GM12874 (cell line): ENCODE results near the gene VARS2.

Experiments
- TF ChIP-seq, protein P1 (sequence below): IDR thresholded peaks from 2 replicates; pipeline ENCODE4 v1.5.1; 2011; ENCODE audit warnings: low read depth, mild to moderate bottlenecking, control low read depth, low read length, moderate library complexity; ENCODE audit not compliant: insufficient read depth

The VARS2 gene

DNA sequence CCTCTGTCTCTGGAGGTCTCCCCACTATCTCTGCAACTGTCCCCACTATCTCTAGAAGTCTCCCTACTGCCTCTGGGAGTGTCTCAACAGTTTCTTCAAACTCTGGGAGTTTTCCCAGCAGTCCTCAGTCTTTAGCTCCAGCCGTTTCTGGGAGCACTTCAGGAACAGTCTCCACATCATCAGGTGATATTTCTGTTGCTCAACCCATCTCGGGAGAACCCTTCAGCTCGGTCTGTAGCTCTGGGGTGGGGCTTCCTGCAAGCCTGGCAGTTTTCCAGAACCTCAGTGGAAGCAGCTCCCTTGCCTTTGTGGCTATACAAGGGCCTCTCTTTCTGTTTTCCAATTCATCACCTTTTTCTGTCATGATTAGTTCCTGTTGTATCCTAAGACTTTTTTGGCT, 21.0 kb downstream of the VARS2 start:
- TF ChIP-seq, protein P1, sequence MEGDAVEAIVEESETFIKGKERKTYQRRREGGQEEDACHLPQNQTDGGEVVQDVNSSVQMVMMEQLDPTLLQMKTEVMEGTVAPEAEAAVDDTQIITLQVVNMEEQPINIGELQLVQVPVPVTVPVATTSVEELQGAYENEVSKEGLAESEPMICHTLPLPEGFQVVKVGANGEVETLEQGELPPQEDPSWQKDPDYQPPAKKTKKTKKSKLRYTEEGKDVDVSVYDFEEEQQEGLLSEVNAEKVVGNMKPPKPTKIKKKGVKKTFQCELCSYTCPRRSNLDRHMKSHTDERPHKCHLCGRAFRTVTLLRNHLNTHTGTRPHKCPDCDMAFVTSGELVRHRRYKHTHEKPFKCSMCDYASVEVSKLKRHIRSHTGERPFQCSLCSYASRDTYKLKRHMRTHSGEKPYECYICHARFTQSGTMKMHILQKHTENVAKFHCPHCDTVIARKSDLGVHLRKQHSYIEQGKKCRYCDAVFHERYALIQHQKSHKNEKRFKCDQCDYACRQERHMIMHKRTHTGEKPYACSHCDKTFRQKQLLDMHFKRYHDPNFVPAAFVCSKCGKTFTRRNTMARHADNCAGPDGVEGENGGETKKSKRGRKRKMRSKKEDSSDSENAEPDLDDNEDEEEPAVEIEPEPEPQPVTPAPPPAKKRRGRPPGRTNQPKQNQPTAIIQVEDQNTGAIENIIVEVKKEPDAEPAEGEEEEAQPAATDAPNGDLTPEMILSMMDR, result no peak

DNA sequence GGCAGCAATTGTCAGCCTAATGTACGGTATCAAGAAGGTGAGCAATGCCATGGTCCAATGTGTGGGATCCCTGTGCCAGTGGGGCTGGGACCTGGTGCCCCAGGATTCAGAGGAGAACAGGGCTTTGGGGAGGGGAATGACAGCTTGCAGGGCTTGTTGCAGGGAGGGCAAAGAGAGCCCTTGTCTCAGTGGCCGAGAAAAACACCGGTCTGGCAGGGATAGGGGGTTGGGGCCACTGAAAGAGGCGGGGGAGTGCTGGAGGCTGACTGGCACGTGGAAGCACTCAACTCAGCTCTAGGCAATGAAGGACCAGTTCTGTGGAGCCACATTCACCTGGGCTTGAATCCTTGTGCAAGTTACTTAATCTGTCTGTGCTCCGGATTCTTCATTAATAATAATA, 23.2 kb downstream of the VARS2 start:
- TF ChIP-seq, protein P1, result no peak

DNA sequence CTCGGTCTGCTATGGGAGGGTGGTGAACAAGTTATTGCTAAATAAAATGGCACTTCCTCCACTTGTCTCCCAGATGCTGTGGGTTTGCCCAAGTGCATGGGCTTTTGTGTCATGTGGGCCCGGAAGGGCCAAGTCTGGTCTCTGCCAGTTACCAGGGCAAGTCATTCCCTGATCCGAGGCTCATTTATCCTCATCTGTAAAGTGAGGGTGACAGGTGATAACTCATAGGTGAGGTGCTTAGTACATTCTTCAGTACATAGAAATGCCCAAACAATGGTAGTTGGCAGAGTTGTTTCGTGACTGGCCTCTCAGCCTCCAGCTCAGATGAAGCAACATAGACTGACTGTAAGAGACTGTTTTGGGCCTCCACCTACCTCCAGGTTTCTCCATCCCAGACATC, 24.7 kb downstream of the VARS2 start:
- TF ChIP-seq, protein P1, result no peak

DNA sequence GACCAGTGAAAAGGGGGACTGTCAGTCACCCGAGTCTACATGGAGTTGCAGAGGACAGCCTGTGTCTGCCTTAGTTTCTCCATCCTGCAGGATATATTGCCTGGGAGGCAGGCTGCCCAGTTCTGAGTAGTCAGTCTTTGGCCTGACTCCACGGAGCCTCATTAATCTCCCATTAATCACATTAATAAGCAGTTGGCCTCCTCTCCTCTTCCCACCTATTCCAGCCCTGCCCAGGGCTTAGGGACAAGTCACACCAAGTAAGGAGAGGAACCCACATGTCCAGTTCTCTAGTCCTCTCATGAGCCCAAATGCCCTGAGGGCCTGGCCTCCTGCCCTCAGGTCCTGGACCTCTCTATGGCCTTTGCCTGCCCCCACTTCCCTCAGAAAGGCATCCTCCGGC, 25.4 kb downstream of the VARS2 start:
- TF ChIP-seq, protein P1, result no peak

DNA sequence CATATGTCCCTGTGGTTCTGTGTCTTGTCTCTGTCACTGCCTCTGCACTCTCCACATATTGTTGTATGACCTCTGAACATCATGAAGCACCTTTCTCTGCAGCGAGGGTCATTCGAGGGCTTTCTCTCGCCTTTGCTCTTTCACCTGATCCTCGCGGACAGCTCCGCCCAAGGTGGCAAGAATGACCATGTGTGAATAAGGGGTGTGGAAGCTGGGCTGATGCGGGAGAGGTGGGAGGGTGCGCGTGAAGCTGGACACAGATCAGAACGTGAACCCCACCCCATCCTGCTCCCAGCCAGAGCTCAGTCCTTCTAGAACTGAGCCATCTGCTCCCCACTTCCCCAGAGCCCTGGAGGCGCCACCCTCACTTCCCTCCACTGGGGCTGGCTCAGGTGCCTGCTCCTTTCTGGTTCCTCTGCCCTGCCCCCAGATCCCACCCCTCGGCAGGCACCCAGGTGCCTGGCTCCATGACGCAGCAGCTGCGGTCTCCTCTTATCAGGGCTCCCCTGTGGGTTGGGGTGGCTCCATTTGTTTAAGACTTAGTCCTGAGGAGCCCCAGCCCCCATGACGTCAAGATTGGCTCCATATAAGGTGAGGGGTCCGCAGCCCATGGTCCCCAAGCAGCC, 26.4 kb downstream of the VARS2 start, which contains the start of gene MUCL3:
TSS of gene MUCL3 (plus strand) at position 613 of the 626 bp plus-strand sequence. CDS start 27 bp downstream, outside the sequence.
- TF ChIP-seq, protein P1, result no peak

DNA sequence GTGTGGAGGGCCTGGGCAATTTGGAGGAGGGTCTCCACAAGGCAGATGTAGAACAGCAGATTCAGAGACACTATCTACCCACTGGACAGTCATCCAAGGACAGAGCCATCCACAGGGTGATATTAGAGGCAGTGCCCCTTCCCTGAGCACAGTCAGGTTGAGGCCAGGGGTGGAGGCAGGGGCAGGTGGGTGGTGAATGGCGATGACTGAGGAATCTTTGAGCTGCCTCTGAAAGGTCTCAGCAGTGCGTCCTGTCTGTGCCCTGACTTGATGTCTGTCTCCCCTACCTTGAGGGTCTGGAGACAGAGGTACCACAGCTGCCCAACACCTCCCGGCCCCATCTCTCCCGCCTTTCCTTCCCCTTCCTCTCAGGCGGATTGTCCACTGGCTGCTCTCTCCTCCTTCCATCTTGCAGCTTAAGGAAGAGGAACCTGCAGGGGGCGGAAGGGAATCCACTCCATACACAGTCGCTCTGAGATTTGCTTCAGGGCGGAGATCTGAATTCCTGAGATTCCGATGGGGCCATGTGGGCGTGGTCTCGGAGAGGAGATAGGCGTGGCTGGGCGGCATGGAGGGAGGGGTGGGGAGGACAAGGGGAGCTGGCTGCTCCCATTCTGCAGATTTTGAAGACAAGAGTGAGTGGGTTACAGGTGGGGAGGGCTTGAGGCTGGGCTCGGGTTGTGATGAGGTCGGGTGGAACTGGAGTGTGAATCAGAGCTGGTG, 28.5 kb downstream of the VARS2 start:
- TF ChIP-seq, protein P1, result no peak

DNA sequence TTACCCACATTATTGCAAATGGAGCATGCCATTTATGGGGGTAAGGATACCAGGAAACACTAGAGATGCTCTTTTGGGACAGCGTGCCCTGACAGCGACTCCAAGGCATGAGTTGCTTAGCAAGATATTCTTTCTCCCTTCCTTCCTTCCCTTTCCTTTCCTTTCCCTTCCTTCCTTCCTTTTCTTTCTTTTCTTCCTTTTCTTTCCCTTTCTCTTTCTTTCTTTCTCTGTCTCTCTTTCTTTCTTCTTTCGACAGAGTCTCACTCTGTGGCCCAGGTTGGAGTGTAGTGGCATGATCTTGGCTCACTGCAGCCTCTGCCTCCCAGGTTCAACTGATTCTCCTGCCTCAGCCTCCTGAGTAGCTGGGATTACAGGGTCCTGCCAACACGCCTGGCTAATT, 30.0 kb downstream of the VARS2 start:
- TF ChIP-seq, protein P1, result no peak
